HFFc6 (cell line): ENCODE measurements around the gene SYT13. TPM values are rescaled to one million over a fixed set of nuclear protein-coding genes. Genes with fewer than 3 reads are reported as not detected.

Experiments
- DNase-seq: peaks from one replicate; pipeline ENCODE4 v3.0.0-alpha.2; 2018
- H3K27ac Mint-ChIP-seq: 2 replicates; pipeline ENCODE4 v1.8.0; 2020; ENCODE audit warnings: mild to moderate bottlenecking, mixed read lengths
- H3K27me3 Mint-ChIP-seq: 2 replicates; pipeline ENCODE4 v1.8.0; 2021; ENCODE audit warnings: mild to moderate bottlenecking, moderate library complexity, mixed read lengths; ENCODE audit not compliant: insufficient read depth
- H3K36me3 Mint-ChIP-seq: 2 replicates; pipeline ENCODE4 v1.8.0; 2021; ENCODE audit warnings: low read depth, mixed read lengths
- H3K4me1 Mint-ChIP-seq: 2 replicates; pipeline ENCODE4 v1.8.0; 2020; ENCODE audit warnings: low read depth, mixed read lengths
- H3K4me3 Mint-ChIP-seq: 2 replicates; pipeline ENCODE4 v1.8.0; 2020; ENCODE audit warnings: mild to moderate bottlenecking, moderate library complexity, mixed read lengths
- H3K9me3 Mint-ChIP-seq: 2 replicates; pipeline ENCODE4 v1.8.0; 2020; ENCODE audit warnings: mild to moderate bottlenecking, mixed read lengths
- total RNA-seq, 6 experiments: library from RNA; stranded (reverse); fragmentation: NEBNext Ultra II Directional; extraction: Animal tissue kit (Norgen Biotek cat#: 25700); gene quantifications; 2 replicates in 1 of 6; 3 replicates in 5 of 6; pipeline ENCODE4 v1.2.3, GENCODE V29; 2021
- TF ChIP-seq, protein P1 (sequence below): fragments of 200-600 bp; sonication (generic); IDR thresholded peaks from 2 replicates; pipeline ENCODE4 v1.5.0; 2021; ENCODE audit warnings: antibody characterized with exemption, mild to moderate bottlenecking

The SYT13 gene
- total RNA-seq, 6 experiments from 2014 or later, result not detected

DNA sequence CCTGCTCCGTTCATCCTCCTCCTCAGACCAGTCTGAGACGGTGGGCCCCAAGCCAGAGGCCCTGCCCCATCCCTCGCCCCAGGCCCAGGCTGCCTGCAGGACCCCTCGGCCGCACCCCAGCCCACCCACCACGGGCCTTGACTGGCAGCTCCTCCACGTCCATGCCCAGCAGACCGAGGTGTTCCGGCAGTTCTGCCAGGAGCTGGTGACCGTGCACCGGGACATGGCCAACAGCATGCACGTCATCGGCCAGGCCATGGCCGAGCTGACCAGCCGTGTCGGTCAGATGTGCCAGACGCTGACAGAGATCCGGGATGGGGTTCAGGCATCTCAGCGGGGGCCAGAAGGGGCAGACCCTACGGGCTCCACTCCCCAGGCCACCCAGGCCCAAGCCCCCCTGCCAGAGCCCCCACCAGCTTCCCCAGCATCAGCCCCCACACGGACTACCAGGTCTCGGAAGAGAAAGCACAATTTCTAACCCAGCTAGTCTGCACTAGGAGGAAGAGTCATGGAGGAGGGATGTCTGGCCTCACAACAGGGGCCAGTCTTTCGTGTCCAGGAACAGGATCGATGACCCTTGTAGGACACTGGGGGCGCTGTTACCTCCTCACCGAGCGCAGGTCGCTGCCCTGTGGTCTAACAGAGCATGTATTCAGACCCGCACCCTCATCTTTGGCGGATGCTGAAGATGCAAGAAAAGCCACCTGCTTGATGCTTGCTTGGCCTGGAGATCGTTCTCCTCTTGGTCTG lies 73.4 kb downstream of the SYT13 start:
- H3K4me3 Mint-ChIP-seq, result no peak overlapping the region
- no peaks in the 10 kb centered on the region for H3K4me1 Mint-ChIP-seq
- H3K9me3 Mint-ChIP-seq, result no peaks in the 10 kb centered on the region
- no peak overlapping the region for H3K27ac Mint-ChIP-seq
- peaks cover 18% of the 10 kb centered on the region for H3K27me3 Mint-ChIP-seq
- TF ChIP-seq, protein P1, sequence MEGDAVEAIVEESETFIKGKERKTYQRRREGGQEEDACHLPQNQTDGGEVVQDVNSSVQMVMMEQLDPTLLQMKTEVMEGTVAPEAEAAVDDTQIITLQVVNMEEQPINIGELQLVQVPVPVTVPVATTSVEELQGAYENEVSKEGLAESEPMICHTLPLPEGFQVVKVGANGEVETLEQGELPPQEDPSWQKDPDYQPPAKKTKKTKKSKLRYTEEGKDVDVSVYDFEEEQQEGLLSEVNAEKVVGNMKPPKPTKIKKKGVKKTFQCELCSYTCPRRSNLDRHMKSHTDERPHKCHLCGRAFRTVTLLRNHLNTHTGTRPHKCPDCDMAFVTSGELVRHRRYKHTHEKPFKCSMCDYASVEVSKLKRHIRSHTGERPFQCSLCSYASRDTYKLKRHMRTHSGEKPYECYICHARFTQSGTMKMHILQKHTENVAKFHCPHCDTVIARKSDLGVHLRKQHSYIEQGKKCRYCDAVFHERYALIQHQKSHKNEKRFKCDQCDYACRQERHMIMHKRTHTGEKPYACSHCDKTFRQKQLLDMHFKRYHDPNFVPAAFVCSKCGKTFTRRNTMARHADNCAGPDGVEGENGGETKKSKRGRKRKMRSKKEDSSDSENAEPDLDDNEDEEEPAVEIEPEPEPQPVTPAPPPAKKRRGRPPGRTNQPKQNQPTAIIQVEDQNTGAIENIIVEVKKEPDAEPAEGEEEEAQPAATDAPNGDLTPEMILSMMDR, result no peak
- H3K36me3 Mint-ChIP-seq, result no peaks in the 10 kb centered on the region
- DNase-seq, result no peak

DNA sequence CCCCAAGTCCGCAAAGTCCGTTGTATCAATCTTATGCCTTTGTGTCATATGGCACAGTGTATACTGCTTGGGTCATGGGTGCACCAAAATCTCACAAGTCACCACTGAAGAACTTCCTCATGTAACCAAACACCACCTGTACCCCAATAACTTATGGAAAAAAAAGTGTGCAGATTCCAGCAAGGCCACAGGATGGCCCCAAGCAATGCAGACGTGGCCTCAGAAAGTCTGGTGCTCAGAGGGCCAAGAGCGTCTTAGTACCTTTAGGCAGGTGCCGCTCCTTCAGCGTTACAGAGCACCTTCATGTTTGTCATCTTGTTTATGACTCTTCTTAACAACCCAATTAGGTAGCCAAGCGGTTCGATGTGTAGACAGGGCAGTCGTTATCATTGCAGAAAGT lies 74.4 kb downstream of the SYT13 start:
- no peaks in the 10 kb centered on the region for H3K9me3 Mint-ChIP-seq
- H3K4me1 Mint-ChIP-seq, result no peaks in the 10 kb centered on the region
- no peaks in the 10 kb centered on the region for H3K36me3 Mint-ChIP-seq
- DNase-seq, result peak; percentile 2
- H3K4me3 Mint-ChIP-seq, result no peak overlapping the region
- TF ChIP-seq, protein P1, result peak; percentile 47; the same call in 1 of the 2 replicates
- no peak overlapping the region for H3K27ac Mint-ChIP-seq
- peaks cover 13% of the 10 kb centered on the region for H3K27me3 Mint-ChIP-seq

DNA sequence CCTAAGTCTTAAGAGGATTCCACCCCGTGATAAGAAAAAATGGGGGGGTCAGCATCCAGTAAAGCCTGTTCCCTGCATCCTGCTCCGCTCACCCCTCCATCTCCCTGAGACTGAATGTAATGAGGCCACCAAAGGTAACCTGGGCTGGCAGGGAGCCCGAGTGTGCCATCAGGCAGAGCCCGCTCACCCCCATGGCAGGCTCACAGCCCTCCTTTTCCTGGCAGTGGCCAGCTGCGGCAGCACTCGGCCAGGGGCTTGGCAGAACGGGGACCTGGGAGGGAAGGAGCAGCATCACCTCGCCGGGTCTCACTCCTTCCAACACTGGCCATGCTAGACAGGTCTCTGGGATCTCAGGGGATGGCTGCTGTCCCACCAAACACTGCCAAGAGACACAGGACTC lies 75.3 kb downstream of the SYT13 start:
- no peak for DNase-seq
- Mint-ChIP-seq H3K36me3 (no peaks in the 10 kb centered on the region), H3K27me3 (peaks cover 7% of the 10 kb centered on the region), H3K27ac (no peak overlapping the region), H3K4me1 (no peaks in the 10 kb centered on the region), H3K9me3 (no peaks in the 10 kb centered on the region), H3K4me3 (no peak overlapping the region)
- TF ChIP-seq, protein P1, result no peak

DNA sequence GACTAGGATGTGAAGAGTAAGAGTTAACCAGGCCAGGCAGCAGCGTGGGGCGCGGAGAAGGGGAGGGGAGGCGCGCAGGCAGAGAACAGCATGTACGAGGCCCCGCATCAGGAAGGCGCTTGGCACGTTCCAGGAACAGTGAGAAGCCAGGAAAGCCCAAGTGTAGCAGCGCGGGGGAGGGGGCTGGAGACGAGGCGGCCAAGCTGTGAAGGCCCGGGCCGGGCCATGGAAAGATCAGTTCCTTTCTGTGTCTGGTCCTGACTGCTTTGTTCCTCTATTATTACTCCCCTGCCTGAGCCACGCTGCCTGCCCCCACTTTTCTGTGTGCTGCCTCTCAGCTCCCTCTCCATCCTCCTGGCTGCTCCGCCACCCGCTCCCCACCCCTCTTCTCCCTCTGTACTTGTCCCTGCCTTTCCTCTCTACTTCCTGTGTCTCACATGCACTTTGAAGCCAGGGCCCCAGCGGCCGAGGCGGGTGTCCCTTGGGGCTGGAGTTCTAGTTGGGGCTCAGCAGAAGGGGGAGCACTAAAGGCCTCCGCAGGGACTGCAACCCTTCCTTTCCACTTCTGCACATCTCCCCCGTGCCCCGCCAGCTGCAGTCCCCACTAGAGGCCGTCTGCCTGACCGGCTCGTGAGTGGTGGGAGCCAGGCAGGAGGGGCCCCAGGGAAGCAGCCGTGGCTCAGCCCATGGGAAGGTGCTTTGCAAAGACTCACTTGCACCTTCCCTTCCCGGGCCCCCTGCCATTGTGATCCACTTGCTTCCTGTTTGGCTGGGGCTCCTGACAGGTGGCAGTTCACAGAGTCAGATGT lies 76.0 kb downstream of the SYT13 start:
- no peak overlapping the region for H3K27ac Mint-ChIP-seq
- no peaks in the 10 kb centered on the region for H3K4me1 Mint-ChIP-seq
- no peaks in the 10 kb centered on the region for H3K9me3 Mint-ChIP-seq
- peaks cover 6% of the 10 kb centered on the region for H3K27me3 Mint-ChIP-seq
- H3K4me3 Mint-ChIP-seq, result no peak overlapping the region
- TF ChIP-seq, protein P1, result no peak
- no peak for DNase-seq
- H3K36me3 Mint-ChIP-seq, result no peaks in the 10 kb centered on the region

DNA sequence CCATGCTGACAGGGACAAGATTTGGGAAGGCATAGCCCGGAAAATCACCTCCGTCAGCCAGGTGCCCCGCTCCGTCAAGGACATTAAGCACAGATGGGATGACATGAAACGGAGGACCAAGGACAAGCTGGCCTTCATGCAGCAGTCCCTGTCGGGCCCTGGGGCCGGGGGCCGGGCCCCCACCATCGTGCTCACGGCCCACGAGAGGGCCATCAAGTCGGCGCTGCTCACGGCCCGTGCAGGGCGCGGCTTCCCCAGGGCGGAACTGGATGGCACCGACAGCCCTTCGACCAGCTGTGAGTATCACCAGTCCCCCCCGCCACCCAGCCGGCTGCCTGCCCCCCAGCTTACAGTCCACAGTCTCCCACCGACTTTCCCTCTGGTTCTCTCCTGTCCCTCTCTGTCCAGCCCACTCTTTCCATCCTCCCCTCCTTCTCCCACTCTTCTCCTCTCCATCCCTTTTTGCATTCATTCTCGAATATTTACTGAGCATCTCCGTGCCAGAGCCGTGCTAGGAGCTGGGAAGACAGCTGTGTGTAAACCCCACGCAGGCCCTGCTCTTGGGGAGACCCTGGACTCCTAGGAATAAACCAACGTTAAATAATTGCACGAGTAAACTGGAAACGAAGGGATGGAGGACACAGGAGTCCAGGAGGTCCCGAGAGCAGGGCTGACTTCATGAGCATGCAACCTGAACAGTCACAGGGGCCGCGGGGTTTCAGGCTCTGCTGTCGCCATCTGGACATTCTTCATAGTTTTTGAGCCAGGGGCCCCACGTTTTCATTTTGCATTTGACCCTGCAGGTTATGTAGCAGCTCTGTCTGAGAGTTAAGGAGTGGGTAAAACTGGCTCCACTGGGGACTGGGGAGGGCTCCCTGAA lies 76.9 kb downstream of the SYT13 start:
- Mint-ChIP-seq H3K27ac (no peak overlapping the region), H3K27me3 (peaks cover 6% of the 10 kb centered on the region), H3K4me3 (no peak overlapping the region), H3K9me3 (no peaks in the 10 kb centered on the region), H3K4me1 (no peaks in the 10 kb centered on the region), H3K36me3 (no peaks in the 10 kb centered on the region)
- TF ChIP-seq, protein P1, result no peak
- no peak for DNase-seq
